K562 (cell line): ENCODE measurements around the gene RACK1. TPM values are rescaled to one million over a fixed set of nuclear protein-coding genes. Genes with fewer than 3 reads are reported as not detected.

Experiments
- ATF1 ChIP-seq, 2 experiments: fragments of 450-650 bp in 1 of 2; IDR thresholded peaks; 2 replicates each; pipeline ENCODE4 v1.6.1; 2016; ENCODE audit warnings: missing compliant biosample characterization in 1 of 2, missing genetic modification characterization in 1 of 2
- CBX1 ChIP-seq: sonication (generic); IDR thresholded peaks from 2 replicates; pipeline ENCODE4 v1.6.1; 2016; ENCODE audit warnings: antibody characterized with exemption, low read depth, mild to moderate bottlenecking
- CBX3 ChIP-seq, 2 experiments: IDR thresholded peaks; 1 replicate in 1 of 2; 2 replicates in 1 of 2; pipeline ENCODE4 v1.6.1; 2012; ENCODE audit warnings: inconsistent platforms in 2 of 2, low read length in 2 of 2, borderline replicate concordance in 1 of 2, control low read depth in 1 of 2
- FOXJ3 ChIP-seq: sonication (generic); formaldehyde crosslinking; IDR thresholded peaks from 2 replicates; pipeline ENCODE4 v1.4.0; 2020; ENCODE audit warnings: mild to moderate bottlenecking, missing genetic modification reagents
- HDAC2 ChIP-seq: fragments of 450-650 bp; IDR thresholded peaks from 2 replicates; pipeline ENCODE4 v1.6.1; 2016; ENCODE audit warnings: mild to moderate bottlenecking
- NCOR1 ChIP-seq: fragments of 450-650 bp; IDR thresholded peaks from 2 replicates; pipeline ENCODE4 v1.6.1; 2016; ENCODE audit warnings: mild to moderate bottlenecking, moderate library complexity
- PHF20 ChIP-seq: fragments of 450-650 bp; IDR thresholded peaks from 2 replicates; pipeline ENCODE4 v1.6.1; 2018; ENCODE audit not compliant: partially characterized antibody
- POLR2G ChIP-seq: fragments of 200-400 bp; formaldehyde crosslinking; IDR thresholded peaks from 2 replicates; pipeline ENCODE4 v1.6.1; 2017; ENCODE audit warnings: low read depth, mild to moderate bottlenecking, antibody characterized with exemption, low read length, moderate library complexity
- RAD21 ChIP-seq, 2 experiments: fragments of 250-450 bp in 1 of 2; fragments of 450-650 bp in 1 of 2; sonication (Bioruptor Pico) in 1 of 2; formaldehyde crosslinking in 1 of 2; IDR thresholded peaks in 1 of 2; conservative IDR thresholded peaks in 1 of 2; 2 replicates each; pipeline versions ENCODE4 v1.4.0 to v1.8.0; 2020 to 2022; ENCODE audit warnings: mild to moderate bottlenecking in 2 of 2, moderate library complexity in 1 of 2
- RNF2 ChIP-seq: sonication (generic); IDR thresholded peaks from 2 replicates; pipeline ENCODE4 v1.6.1; 2016
- SAFB ChIP-seq: fragments of 200-400 bp; formaldehyde crosslinking; IDR thresholded peaks from 2 replicates; pipeline ENCODE4 v1.6.1; 2017; ENCODE audit warnings: low read depth, low read length, borderline replicate concordance
- SLC30A9 ChIP-seq: fragments of 250-450 bp; sonication (Bioruptor Pico); IDR thresholded peaks from 2 replicates; pipeline ENCODE4 v1.8.0; 2022; ENCODE audit warnings: mild to moderate bottlenecking, moderate library complexity
- TBP ChIP-seq: optimal IDR thresholded peaks from 2 replicates; pipeline ENCODE3; 2011; ENCODE audit warnings: low read depth, low read length, improper control_type of control experiment
- ZNF174 ChIP-seq: fragments of 250-450 bp; sonication (Bioruptor Pico); IDR thresholded peaks from 2 replicates; pipeline ENCODE4 v1.4.0; 2020; ENCODE audit warnings: mild to moderate bottlenecking
- ZNF41 ChIP-seq: fragments of 250-450 bp; sonication (Bioruptor Pico); conservative IDR thresholded peaks from 2 replicates; pipeline ENCODE4 v1.4.0; 2020; ENCODE audit warnings: mild to moderate bottlenecking
- ZNF57 ChIP-seq: fragments of 450-650 bp; formaldehyde crosslinking; IDR thresholded peaks from 2 replicates; pipeline ENCODE4 v1.4.0; 2020; ENCODE audit warnings: mild to moderate bottlenecking, moderate library complexity
- ZNF668 ChIP-seq: fragments of 250-450 bp; sonication (Bioruptor Pico); IDR thresholded peaks from 2 replicates; pipeline ENCODE4 v1.8.0; 2022; ENCODE audit warnings: mild to moderate bottlenecking, inconsistent platforms
- polyA plus RNA-seq, 8 experiments: library from polyadenylated mRNA; depleted of rRNA in 4 of 8; stranded (reverse) in 5 of 8; unstranded in 3 of 8; fragments of >200 nt; fragmentation: Nextera tagmentation in 2 of 8; fragmentation: Illumina TruSeq in 1 of 8; extraction: Ambion mirVana in 2 of 8; extraction: Trizol in 1 of 8; gene quantifications; 2 replicates each; pipeline versions ENCODE4 v1.2.1 to v1.2.3, GENCODE V29; 2011 to 2014; ENCODE audit warnings: inconsistent platforms in 1 of 8, missing spikeins in 1 of 8
- total RNA-seq, 7 experiments: library from RNA; depleted of rRNA in 6 of 7; stranded (reverse); fragments of >200 nt in 6 of 7; fragmentation: Illumina TruSeq in 2 of 7; extraction: Trizol in 2 of 7; gene quantifications; 2 replicates each; pipeline versions ENCODE4 v1.2.1 to v1.2.3, GENCODE V29; 2011 to 2021; ENCODE audit warnings: low replicate concordance in 1 of 7
- TF ChIP-seq, protein P1 (sequence below): fragments of 450-650 bp; formaldehyde crosslinking; IDR thresholded peaks from 2 replicates; pipeline ENCODE4 v1.4.0; 2020; ENCODE audit warnings: mild to moderate bottlenecking, moderate library complexity
- TF ChIP-seq, protein P2 (sequence below): fragments of 250-450 bp; sonication (Bioruptor Pico); IDR thresholded peaks from 2 replicates; pipeline ENCODE4 v1.9.0; 2021; ENCODE audit warnings: mild to moderate bottlenecking, inconsistent platforms
- TF ChIP-seq, protein P3 (sequence below): IDR thresholded peaks from 2 replicates; pipeline ENCODE4 v1.6.1; 2016; ENCODE audit warnings: missing genetic modification characterization, missing compliant biosample characterization
- TF ChIP-seq, protein P4 (sequence below): fragments of 250-450 bp; sonication (Bioruptor Pico); IDR thresholded peaks from 2 replicates; pipeline ENCODE4 v1.8.0; 2022; ENCODE audit warnings: moderate library complexity, mild to moderate bottlenecking, inconsistent platforms

Gene RACK1
- total and polyA plus RNA-seq, 9 of the 15 experiments (the other 6 are each of a cell fraction or from before 2014, with no cell fraction given), result 2,303 to 5,311 (median 3,833) TPM

DNA sequence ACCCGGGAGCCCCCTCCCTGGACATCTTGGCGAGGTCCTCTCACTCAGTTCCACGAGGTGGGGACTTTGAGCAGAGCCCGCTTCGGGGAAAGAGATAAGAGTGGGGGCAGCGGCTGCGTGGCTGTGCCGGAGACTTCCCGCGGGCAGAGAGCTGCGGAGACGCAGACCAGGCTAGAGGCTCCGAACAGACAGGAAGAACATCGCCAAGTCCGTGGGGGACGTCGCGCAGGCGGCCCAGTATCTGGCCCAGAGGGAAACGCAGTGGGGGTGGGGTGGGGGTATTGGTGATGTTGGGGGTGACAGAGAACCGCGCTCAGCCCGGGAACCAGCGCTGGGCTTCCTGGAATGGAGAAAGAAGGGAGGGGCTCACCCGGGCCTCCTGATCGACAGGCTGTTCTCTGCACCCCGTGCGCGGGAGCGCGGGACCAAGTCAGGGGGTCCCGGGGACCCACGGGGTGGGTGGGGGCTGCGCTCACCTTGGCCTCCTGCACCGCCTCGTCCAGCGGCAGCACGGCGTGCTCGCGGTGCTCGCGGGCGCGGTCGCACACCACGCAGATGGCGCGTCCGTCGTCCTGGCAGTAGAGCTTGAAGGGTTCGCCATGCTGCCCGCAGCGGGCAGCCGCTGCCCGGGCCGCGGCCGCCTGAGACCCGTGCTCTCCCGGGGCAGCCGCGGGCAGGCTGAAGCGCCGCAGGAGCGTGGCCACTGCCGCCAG, 39.4 kb downstream of the RACK1 start (continued):
- TF ChIP-seq CBX3 (IDR thresholded peaks at IDR 0.05; ENCODE audit: borderline replicate concordance in 1 of 2, low read length in 2 of 2) (no peak), SLC30A9 (CRISPR knock-in tag) (no peak), FOXJ3 (no peak), HDAC2 (no peak; the same call in 1 of the 2 replicates), TBP (no peak), CBX1 (no peak), RNF2 (no peak), RAD21 (CRISPR knock-in tag; conservative IDR thresholded peaks at IDR 0.05 in 1 of 2, IDR thresholded peaks at IDR 0.05 in 1 of 2) (peak; percentile 20 to 38; a peak in 3 of 4 replicates), ATF1 (CRISPR knock-in tag; IDR thresholded peaks at IDR 0.05) (no peak), ATF1 (tag; IDR thresholded peaks at IDR 0.05) (no peak), ZNF668 (no peak), ZNF174 (CRISPR knock-in tag) (no peak), NCOR1 (0 out of 2 replicates have a peak, but pooled peaks have one; percentile 11), ZNF57 (CRISPR knock-in tag) (no peak), POLR2G (peak; percentile 78), PHF20 (no peak), ZNF41 (no peak), SAFB (no peak; the same call in 1 of the 2 replicates)
- TF ChIP-seq, protein P1, sequence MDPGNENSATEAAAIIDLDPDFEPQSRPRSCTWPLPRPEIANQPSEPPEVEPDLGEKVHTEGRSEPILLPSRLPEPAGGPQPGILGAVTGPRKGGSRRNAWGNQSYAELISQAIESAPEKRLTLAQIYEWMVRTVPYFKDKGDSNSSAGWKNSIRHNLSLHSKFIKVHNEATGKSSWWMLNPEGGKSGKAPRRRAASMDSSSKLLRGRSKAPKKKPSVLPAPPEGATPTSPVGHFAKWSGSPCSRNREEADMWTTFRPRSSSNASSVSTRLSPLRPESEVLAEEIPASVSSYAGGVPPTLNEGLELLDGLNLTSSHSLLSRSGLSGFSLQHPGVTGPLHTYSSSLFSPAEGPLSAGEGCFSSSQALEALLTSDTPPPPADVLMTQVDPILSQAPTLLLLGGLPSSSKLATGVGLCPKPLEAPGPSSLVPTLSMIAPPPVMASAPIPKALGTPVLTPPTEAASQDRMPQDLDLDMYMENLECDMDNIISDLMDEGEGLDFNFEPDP (CRISPR knock-in tag), result no peak
- TF ChIP-seq, protein P2, sequence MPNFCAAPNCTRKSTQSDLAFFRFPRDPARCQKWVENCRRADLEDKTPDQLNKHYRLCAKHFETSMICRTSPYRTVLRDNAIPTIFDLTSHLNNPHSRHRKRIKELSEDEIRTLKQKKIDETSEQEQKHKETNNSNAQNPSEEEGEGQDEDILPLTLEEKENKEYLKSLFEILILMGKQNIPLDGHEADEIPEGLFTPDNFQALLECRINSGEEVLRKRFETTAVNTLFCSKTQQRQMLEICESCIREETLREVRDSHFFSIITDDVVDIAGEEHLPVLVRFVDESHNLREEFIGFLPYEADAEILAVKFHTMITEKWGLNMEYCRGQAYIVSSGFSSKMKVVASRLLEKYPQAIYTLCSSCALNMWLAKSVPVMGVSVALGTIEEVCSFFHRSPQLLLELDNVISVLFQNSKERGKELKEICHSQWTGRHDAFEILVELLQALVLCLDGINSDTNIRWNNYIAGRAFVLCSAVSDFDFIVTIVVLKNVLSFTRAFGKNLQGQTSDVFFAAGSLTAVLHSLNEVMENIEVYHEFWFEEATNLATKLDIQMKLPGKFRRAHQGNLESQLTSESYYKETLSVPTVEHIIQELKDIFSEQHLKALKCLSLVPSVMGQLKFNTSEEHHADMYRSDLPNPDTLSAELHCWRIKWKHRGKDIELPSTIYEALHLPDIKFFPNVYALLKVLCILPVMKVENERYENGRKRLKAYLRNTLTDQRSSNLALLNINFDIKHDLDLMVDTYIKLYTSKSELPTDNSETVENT (CRISPR knock-in tag), result no peak
- TF ChIP-seq, protein P3, sequence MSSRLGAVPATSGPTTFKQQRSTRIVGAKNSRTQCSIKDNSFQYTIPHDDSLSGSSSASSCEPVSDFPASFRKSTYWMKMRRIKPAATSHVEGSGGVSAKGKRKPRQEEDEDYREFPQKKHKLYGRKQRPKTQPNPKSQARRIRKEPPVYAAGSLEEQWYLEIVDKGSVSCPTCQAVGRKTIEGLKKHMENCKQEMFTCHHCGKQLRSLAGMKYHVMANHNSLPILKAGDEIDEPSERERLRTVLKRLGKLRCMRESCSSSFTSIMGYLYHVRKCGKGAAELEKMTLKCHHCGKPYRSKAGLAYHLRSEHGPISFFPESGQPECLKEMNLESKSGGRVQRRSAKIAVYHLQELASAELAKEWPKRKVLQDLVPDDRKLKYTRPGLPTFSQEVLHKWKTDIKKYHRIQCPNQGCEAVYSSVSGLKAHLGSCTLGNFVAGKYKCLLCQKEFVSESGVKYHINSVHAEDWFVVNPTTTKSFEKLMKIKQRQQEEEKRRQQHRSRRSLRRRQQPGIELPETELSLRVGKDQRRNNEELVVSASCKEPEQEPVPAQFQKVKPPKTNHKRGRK (tag), result no peak
- TF ChIP-seq, protein P4, sequence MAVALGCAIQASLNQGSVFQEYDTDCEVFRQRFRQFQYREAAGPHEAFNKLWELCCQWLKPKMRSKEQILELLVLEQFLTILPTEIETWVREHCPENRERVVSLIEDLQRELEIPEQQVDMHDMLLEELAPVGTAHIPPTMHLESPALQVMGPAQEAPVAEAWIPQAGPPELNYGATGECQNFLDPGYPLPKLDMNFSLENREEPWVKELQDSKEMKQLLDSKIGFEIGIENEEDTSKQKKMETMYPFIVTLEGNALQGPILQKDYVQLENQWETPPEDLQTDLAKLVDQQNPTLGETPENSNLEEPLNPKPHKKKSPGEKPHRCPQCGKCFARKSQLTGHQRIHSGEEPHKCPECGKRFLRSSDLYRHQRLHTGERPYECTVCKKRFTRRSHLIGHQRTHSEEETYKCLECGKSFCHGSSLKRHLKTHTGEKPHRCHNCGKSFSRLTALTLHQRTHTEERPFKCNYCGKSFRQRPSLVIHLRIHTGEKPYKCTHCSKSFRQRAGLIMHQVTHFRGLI, result no peak
